Caco-2 (cell line): ENCODE data around the gene RGCC. TPM values are rescaled to one million over a fixed set of nuclear protein-coding genes. Genes with fewer than 3 reads are reported as not detected.

Source experiments
- BruUV-seq: library from RNA; stranded (reverse); fragments of 400-500 nt; replicated peaks from 2 replicates; lab custom pipeline; 2021; lab: Mats Ljungman, UMichigan
- CTCF ChIA-PET: fragments of 300-600 bp; sonication (Branson Sonifier 250); formaldehyde crosslinking; loops from one replicate; lab custom pipeline; 2022; ENCODE audit warnings: antibody characterized with exemption; lab: Charles Lee
- POLR2A ChIA-PET: fragments of 300-600 bp; sonication (Branson Sonifier 250); formaldehyde crosslinking; loops from one replicate; lab custom pipeline; 2022; ENCODE audit warnings: antibody characterized with exemption; lab: Charles Lee
- DNase-seq, 2 experiments: peaks; one replicate each; pipeline versions ENCODE4 v3.0.0 to v3.0.0-alpha.2; 2020 to 2022
- H3K27me3 ChIP-seq: replicated peaks from 2 replicates; pipeline ENCODE4 v1.6.0; 2011; ENCODE audit warnings: low read length; ENCODE audit not compliant: control insufficient read depth, insufficient read depth
- H3K36me3 ChIP-seq: 2 replicates; pipeline ENCODE4 v1.5.1; 2011; ENCODE audit warnings: low read length; ENCODE audit not compliant: control insufficient read depth, insufficient read depth
- H3K4me1 ChIP-seq: fragments of 250-450 bp; sonication (Bioruptor Pico); 2 replicates; pipeline ENCODE4 v1.5.1; 2020; ENCODE audit warnings: mild to moderate bottlenecking
- H3K4me3 ChIP-seq: 2 replicates; pipeline ENCODE4 v1.5.1; 2011; ENCODE audit warnings: low read depth, mild to moderate bottlenecking, control low read depth, low read length
- H3K9me3 ChIP-seq: fragments of 250-450 bp; sonication (Bioruptor Pico); 2 replicates; pipeline ENCODE4 v1.5.1; 2020; ENCODE audit warnings: mild to moderate bottlenecking, moderate library complexity
- H3K27ac Mint-ChIP-seq: one replicate; pipeline ENCODE4 v1.8.0; 2022; ENCODE audit warnings: mixed read lengths; ENCODE audit not compliant: unreplicated experiment
- H3K27me3 Mint-ChIP-seq: one replicate; pipeline ENCODE4 v1.8.0; 2022; ENCODE audit warnings: mixed read lengths; ENCODE audit not compliant: insufficient read depth, unreplicated experiment
- H3K36me3 Mint-ChIP-seq: one replicate; pipeline ENCODE4 v1.8.0; 2022; ENCODE audit warnings: mild to moderate bottlenecking, mixed read lengths; ENCODE audit not compliant: insufficient read depth, unreplicated experiment
- H3K4me1 Mint-ChIP-seq: one replicate; pipeline ENCODE4 v1.8.0; 2022; ENCODE audit warnings: low read depth, mixed read lengths; ENCODE audit not compliant: unreplicated experiment
- H3K4me3 Mint-ChIP-seq: one replicate; pipeline ENCODE4 v1.8.0; 2022; ENCODE audit warnings: mild to moderate bottlenecking, moderate library complexity, mixed read lengths; ENCODE audit not compliant: unreplicated experiment
- H3K9me3 Mint-ChIP-seq: one replicate; pipeline ENCODE4 v1.8.0; 2022; ENCODE audit warnings: mixed read lengths; ENCODE audit not compliant: unreplicated experiment
- intact Hi-C: fragments of 100-400 bp; cut with micrococcal nuclease; formaldehyde crosslinking; loops from one replicate; pipeline ENCODE4 v1.10.0; 2022; ENCODE audit not compliant: unreplicated experiment
- total RNA-seq: library from RNA; stranded (reverse); gene quantifications from 2 replicates; pipeline ENCODE4 v1.2.3, GENCODE V29; 2022
- TF ChIP-seq, protein P1 (sequence below), 2 experiments: fragments of 200-600 bp in 1 of 2; IDR thresholded peaks; 1 replicate in 1 of 2; 2 replicates in 1 of 2; pipeline versions ENCODE4 v1.5.1 to v1.8.0; 2011 to 2022; ENCODE audit warnings: antibody characterized with exemption in 1 of 2, control low read depth in 1 of 2, inconsistent platforms in 1 of 2, low read depth in 1 of 2, low read length in 1 of 2, mild to moderate bottlenecking in 1 of 2, moderate library complexity in 1 of 2; ENCODE audit not compliant: insufficient read depth in 1 of 2, severe bottlenecking in 1 of 2, unreplicated experiment in 1 of 2

RGCC gene
- total RNA-seq, 1 experiment from 2014 or later = 70.8 TPM

DNA sequence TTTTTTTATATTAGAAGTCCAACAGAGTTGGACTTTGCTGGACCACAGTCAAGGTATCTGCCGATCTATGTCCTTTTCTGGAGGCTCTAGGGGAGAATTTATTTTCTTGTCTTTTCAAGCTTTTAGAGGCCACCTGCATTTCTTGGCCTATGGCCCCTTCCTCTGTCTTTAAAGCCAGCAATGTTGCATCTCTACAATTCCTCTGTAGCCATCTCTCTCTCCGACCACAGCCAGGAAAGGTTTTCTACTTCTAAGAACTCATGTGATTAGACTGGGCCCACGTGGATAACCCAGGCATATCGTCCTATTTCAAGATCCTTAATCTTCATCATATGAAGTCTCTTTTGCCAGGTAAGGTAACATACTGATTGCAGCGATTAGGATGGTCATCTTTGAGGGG, 43.5 kb upstream of the RGCC start:
- Histone ChIP-seq H3K9me3 (no peaks in the 10 kb centered on the region), H3K36me3 (no peaks in the 10 kb centered on the region), H3K4me3 (no peak overlapping the region), H3K4me1 (0 out of 2 replicates have a peak, but pooled peaks cover 4% of the 10 kb centered on the region), H3K27me3 (no peaks in the 10 kb centered on the region)
- H3K4me3 Mint-ChIP-seq = no peak overlapping the region
- TF ChIP-seq, protein P1, sequence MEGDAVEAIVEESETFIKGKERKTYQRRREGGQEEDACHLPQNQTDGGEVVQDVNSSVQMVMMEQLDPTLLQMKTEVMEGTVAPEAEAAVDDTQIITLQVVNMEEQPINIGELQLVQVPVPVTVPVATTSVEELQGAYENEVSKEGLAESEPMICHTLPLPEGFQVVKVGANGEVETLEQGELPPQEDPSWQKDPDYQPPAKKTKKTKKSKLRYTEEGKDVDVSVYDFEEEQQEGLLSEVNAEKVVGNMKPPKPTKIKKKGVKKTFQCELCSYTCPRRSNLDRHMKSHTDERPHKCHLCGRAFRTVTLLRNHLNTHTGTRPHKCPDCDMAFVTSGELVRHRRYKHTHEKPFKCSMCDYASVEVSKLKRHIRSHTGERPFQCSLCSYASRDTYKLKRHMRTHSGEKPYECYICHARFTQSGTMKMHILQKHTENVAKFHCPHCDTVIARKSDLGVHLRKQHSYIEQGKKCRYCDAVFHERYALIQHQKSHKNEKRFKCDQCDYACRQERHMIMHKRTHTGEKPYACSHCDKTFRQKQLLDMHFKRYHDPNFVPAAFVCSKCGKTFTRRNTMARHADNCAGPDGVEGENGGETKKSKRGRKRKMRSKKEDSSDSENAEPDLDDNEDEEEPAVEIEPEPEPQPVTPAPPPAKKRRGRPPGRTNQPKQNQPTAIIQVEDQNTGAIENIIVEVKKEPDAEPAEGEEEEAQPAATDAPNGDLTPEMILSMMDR (IDR thresholded peaks at IDR 0.05; ENCODE audit: insufficient read depth in 1 of 2, low read depth in 1 of 2, low read length in 1 of 2, severe bottlenecking in 1 of 2, unreplicated experiment in 1 of 2) = no peak
- CTCF ChIA-PET = interaction anchor here (1.3 kb wide), 1 partner anchor 239 kb away, joined by 4 read pairs; no protein-coding TSS in a partner anchor
- no peak for DNase-seq
- H3K27ac Mint-ChIP-seq = no peak overlapping the region
- H3K9me3 Mint-ChIP-seq = no peaks in the 10 kb centered on the region
- POLR2A ChIA-PET = no interaction called here
- H3K27me3 Mint-ChIP-seq = no peaks in the 10 kb centered on the region
- H3K4me1 Mint-ChIP-seq = peaks cover 3% of the 10 kb centered on the region
- intact Hi-C loops = loop anchor here (5.0 to 10.0 kb wide), 2 partner anchors 198 to 801 kb away; no protein-coding TSS in a partner anchor
- BruUV-seq = no TSS peak
- H3K36me3 Mint-ChIP-seq = no peaks in the 10 kb centered on the region

DNA sequence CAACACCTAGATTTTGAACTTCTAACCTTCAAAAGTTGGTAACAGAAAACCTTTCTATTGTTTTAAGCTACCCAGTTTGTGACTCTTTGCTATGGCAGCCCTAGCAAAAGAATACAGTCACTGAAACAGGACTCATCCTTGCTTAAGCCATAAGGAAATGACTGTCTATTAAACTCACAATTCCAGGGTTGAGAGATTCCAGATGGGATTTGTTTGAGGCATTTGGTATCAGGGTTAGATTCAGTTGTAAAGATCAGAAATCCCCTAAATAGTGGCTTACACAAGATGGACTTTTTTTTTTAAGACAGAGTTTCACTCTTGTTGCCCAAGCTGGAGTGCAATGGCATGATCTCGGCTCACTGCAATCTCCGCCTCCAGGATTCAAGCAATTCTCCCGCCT, 41.1 kb upstream of the RGCC start:
- intact Hi-C loops = loop anchor here (10.0 kb wide), 1 partner anchor 799 kb away; no protein-coding TSS in a partner anchor
- Histone ChIP-seq H3K27me3 (no peaks in the 10 kb centered on the region), H3K9me3 (no peaks in the 10 kb centered on the region), H3K4me1 (0 out of 2 replicates have a peak, but pooled peaks cover 2% of the 10 kb centered on the region), H3K36me3 (no peaks in the 10 kb centered on the region), H3K4me3 (no peak overlapping the region)
- no peaks in the 10 kb centered on the region for H3K36me3 Mint-ChIP-seq
- no peak overlapping the region for H3K27ac Mint-ChIP-seq
- ChIA-PET CTCF (no interaction called here), POLR2A (no interaction called here)
- H3K9me3 Mint-ChIP-seq = no peaks in the 10 kb centered on the region
- BruUV-seq = no TSS peak
- TF ChIP-seq, protein P1 (IDR thresholded peaks at IDR 0.05; ENCODE audit: insufficient read depth in 1 of 2, low read depth in 1 of 2, low read length in 1 of 2, severe bottlenecking in 1 of 2, unreplicated experiment in 1 of 2) = no peak
- no peak for DNase-seq
- no peaks in the 10 kb centered on the region for H3K27me3 Mint-ChIP-seq
- peaks cover 7% of the 10 kb centered on the region for H3K4me1 Mint-ChIP-seq
- H3K4me3 Mint-ChIP-seq = no peak overlapping the region

DNA sequence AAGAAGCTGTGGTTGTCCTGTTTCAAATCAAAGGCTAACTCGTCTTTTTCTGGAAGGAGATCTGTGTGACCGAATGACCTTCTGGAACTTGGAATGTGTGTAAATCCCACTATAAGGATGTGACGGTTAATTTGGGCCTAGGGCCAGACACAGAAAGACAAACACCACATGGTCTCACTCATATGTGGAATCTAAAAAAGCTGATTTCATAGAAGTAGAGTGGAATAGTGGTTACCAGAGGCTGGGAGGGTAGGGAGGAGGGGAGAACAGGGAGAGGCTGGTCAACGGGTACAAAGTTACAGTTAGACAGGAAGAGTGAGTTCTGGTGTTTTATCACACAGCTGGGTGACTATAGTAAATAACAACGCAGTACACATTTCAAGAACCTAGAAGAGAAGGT, 39.3 kb upstream of the RGCC start:
- Histone ChIP-seq H3K36me3 (no peaks in the 10 kb centered on the region), H3K4me1 (no peaks in the 10 kb centered on the region), H3K27me3 (no peaks in the 10 kb centered on the region), H3K4me3 (no peak overlapping the region), H3K9me3 (no peaks in the 10 kb centered on the region)
- ChIA-PET CTCF (no interaction called here), POLR2A (no interaction called here)
- peaks cover 17% of the 10 kb centered on the region for H3K4me1 Mint-ChIP-seq
- DNase-seq = no peak
- H3K9me3 Mint-ChIP-seq = no peaks in the 10 kb centered on the region
- H3K27ac Mint-ChIP-seq = no peak overlapping the region
- intact Hi-C loops = loop anchor here (10.0 kb wide), 1 partner anchor 797 kb away; no protein-coding TSS in a partner anchor
- H3K36me3 Mint-ChIP-seq = no peaks in the 10 kb centered on the region
- TF ChIP-seq, protein P1 (IDR thresholded peaks at IDR 0.05; ENCODE audit: insufficient read depth in 1 of 2, low read depth in 1 of 2, low read length in 1 of 2, severe bottlenecking in 1 of 2, unreplicated experiment in 1 of 2) = no peak
- no peaks in the 10 kb centered on the region for H3K27me3 Mint-ChIP-seq
- no peak overlapping the region for H3K4me3 Mint-ChIP-seq
- no TSS peak for BruUV-seq
